Ovary (tissue), 9 donors: Measurements from ENCODE around the gene GMEB1. TPM values are rescaled to one million over a fixed set of nuclear protein-coding genes. Genes with fewer than 3 reads are reported as not detected.

Source experiments
- DNase-seq, 5 donors: peaks; one replicate each; pipeline ENCODE4 v3.0.0-alpha.2; 2019 to 2020
- H3K27ac ChIP-seq, 2 donors: fragments of 200-600 bp; one replicate each; pipeline versions ENCODE4 v1.5.1 to v1.8.0; 2019 to 2022
- H3K27me3 ChIP-seq: fragments of 200-600 bp; one replicate; pipeline ENCODE4 v1.8.0; 2022
- H3K36me3 ChIP-seq: fragments of 200-600 bp; sonication (generic); one replicate; pipeline ENCODE4 v1.5.1; 2019
- H3K4me1 ChIP-seq: one replicate; pipeline ENCODE4 v1.8.1; 2013; ENCODE audit warnings: mild to moderate bottlenecking, moderate library complexity; ENCODE audit not compliant: insufficient read depth
- H3K4me3 ChIP-seq: fragments of 200-600 bp; sonication (generic); one replicate; pipeline ENCODE4 v1.5.1; 2017
- H3K9me3 ChIP-seq, 2 donors: fragments of 200-600 bp in 1 of 2; sonication (generic) in 1 of 2; one replicate each; pipeline versions ENCODE4 v1.5.1 to v1.8.1; 2013 to 2019; ENCODE audit warnings: mild to moderate bottlenecking in 1 of 2, moderate library complexity in 1 of 2
- EP300 ChIP-seq: sonication (generic); formaldehyde crosslinking; IDR thresholded peaks from one replicate; pipeline ENCODE4 v1.6.1; 2017; ENCODE audit warnings: antibody characterized with exemption
- POLR2A ChIP-seq: fragments of 450-650 bp; IDR thresholded peaks from one replicate; pipeline ENCODE4 v1.6.1; 2017; ENCODE audit warnings: antibody characterized with exemption, mild to moderate bottlenecking, moderate library complexity
- WGBS, 3 donors: extraction: QIAGEN DNeasy Blood & Tissue Kit in 1 of 3; methylation state at CpG; one replicate each; pipeline versions ENCODE4 v1.1.5 to v1.1.7; 2013 to 2017; 5-methylcytosine and 5-hydroxymethylcytosine counted together
- intact Hi-C, 4 donors: fragments of 100-400 bp; cut with DNase I; formaldehyde crosslinking; loops; one replicate each; pipeline versions ENCODE4 v1.11.0 to v1.15.1; 2022 to 2023
- polyA plus RNA-seq, 2 donors: library from polyadenylated mRNA; stranded (reverse); fragments of 200-250 nt in 1 of 2; fragments of 350-450 nt in 1 of 2; fragmentation: Illumina TruSeq in 1 of 2; extraction: RNeasy Lipid Tissue Mini Kit (QIAGEN cat#74804) in 1 of 2; gene quantifications; one replicate each; pipeline ENCODE4 v1.2.3, GENCODE V29; 2013 to 2014
- total RNA-seq, 7 donors: library from RNA; depleted of rRNA in 2 of 7; stranded (reverse); fragments of >200 nt in 2 of 7; fragmentation: NEBNext Ultra II Directional in 3 of 7; extraction: Animal tissue kit (Norgen Biotek cat#: 25700) in 3 of 7; gene quantifications; one replicate each; pipeline versions ENCODE4 v1.1.0 to v1.2.4, GENCODE V29; 2016 to 2023
- TF ChIP-seq, protein P1 (sequence below), 3 donors: fragments of 450-650 bp in 2 of 3; fragments of 200-600 bp in 1 of 3; IDR thresholded peaks; one replicate each; pipeline versions ENCODE4 v1.5.1 to v1.8.0; 2016 to 2022; ENCODE audit warnings: antibody characterized with exemption in 3 of 3, mild to moderate bottlenecking in 1 of 3
- donor health status: DM: no; HTN: no; CAD: no; lungs with moderate emphysema.
- donor health status: DM: no; HTN: no; CAD: no.
- donor health status: Bipolar disorder and iron deficiency.
- donor health status: DM: yes; HTN: yes; CAD: no.
- donor health status: DM: no; HTN: no; CAD: no.
- donor health status: DM: yes; HTN: yes; CAD: no.

Gene GMEB1
- total and polyA plus RNA-seq, 9 donors = 6.3 to 18.3 (median 13.2) TPM

GRCh38 chr1:28735961-28736449 lies 67.4 kb downstream of the GMEB1 start:
- DNase-seq = no peak
- intact Hi-C loops = loop anchor here in 3 of 4 donors (5.0 to 10.0 kb wide), 2 partner anchors 81 to 94 kb away; partner anchors contain the start of gene TAF12 (in 2 of the 3)
- Histone ChIP-seq H3K4me1 (peaks cover 5% of the 10 kb centered on the region), H3K27ac (peak overlapping the region in 1 of 2 donors; percentile 83), H3K36me3 (no peaks in the 10 kb centered on the region), H3K4me3 (peak overlapping the region; percentile 98), H3K9me3 (no peaks in the 10 kb centered on the region), H3K27me3 (no peaks in the 10 kb centered on the region)
- WGBS, 3 donors = 3 to 6% (median 4%) methylated on average over 14 to 15 of the region's 15 CpGs
- TF ChIP-seq, protein P1, sequence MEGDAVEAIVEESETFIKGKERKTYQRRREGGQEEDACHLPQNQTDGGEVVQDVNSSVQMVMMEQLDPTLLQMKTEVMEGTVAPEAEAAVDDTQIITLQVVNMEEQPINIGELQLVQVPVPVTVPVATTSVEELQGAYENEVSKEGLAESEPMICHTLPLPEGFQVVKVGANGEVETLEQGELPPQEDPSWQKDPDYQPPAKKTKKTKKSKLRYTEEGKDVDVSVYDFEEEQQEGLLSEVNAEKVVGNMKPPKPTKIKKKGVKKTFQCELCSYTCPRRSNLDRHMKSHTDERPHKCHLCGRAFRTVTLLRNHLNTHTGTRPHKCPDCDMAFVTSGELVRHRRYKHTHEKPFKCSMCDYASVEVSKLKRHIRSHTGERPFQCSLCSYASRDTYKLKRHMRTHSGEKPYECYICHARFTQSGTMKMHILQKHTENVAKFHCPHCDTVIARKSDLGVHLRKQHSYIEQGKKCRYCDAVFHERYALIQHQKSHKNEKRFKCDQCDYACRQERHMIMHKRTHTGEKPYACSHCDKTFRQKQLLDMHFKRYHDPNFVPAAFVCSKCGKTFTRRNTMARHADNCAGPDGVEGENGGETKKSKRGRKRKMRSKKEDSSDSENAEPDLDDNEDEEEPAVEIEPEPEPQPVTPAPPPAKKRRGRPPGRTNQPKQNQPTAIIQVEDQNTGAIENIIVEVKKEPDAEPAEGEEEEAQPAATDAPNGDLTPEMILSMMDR (IDR thresholded peaks at IDR 0.05) = no peak
- TF ChIP-seq EP300 = no peak
- TF ChIP-seq POLR2A = no peak

DNA sequence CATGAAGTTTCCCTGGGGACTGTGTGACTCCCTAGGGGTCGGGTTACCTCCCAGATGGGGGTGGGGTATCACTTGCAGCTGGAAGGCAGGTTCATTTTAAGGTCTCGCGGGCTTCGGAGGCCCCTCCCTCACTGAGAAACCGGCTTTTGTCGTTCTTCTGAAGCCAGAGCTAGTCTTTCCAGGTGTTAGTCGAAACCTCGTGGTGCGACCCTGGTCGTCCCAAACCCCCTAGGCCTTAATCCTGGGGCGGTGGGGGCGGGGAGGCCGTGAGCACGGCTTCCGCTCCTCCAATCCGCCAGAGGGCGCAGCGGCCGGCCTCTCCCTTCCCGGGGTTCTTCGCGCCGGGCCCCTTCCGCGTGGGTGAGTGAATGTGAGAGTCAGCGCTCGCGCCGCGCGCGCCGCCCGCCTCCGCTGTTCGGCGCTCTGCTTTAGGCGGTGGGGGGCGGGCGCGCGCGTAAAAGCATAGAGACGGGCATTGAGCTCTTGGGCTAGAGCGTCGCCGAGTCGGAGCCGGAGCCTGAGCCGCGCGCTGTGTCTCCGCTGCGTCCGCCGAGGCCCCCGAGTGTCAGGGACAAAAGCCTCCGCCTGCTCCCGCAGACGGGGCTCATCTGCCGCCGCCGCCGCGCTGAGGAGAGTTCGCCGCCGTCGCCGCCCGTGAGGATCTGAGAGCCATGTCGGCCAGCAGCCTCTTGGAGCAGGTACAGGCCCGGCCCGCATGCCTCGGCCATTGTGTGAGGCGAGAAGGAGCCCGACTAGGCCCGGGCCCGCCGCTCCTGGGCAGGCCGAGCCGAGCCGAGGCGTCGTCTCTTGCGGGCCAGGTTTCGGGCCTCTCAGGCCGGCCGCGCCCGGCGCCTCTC lies 68.1 kb downstream of the GMEB1 start, which contains the start of gene YTHDF2:
Gene YTHDF2 (plus strand): TSS at position 491 of the 857 bp plus-strand sequence. CDS start 181 bp downstream, at position 672.
- peaks cover 5% of the 10 kb centered on the region for H3K4me1 ChIP-seq
- intact Hi-C loops = loop anchor here in 3 of 4 donors (5.0 to 10.0 kb wide), 2 partner anchors 82 to 94 kb away; partner anchors contain the start of gene TAF12 (in 2 of the 3)
- H3K36me3 ChIP-seq = no peaks in the 10 kb centered on the region
- H3K4me3 ChIP-seq = peak within 1 kb of the TSS; percentile 98
- 0 to 1% (median 0%) methylated on average over 52 to 92 of the region's 92 CpGs for WGBS, 3 donors
- no peak for TF ChIP-seq EP300
- TF ChIP-seq, protein P1 (IDR thresholded peaks at IDR 0.05) = peak; percentile 92 to 98 (median 95)
- TF ChIP-seq POLR2A = peak; percentile 82
- H3K27me3 ChIP-seq = no peaks in the 10 kb centered on the region
- peak; percentile 97 to 99 (median 98) for DNase-seq
- H3K27ac ChIP-seq = peak within 1 kb of the TSS; percentile 62 to 83
- no peaks in the 10 kb centered on the region for H3K9me3 ChIP-seq

GRCh38 chr1:28737307-28738132 lies 68.9 kb downstream of the GMEB1 start:
- DNase-seq = peak; percentile 16 to 57 (median 30)
- Histone ChIP-seq H3K27me3 (no peaks in the 10 kb centered on the region), H3K4me1 (peaks cover 5% of the 10 kb centered on the region), H3K9me3 (no peaks in the 10 kb centered on the region), H3K4me3 (peak overlapping the region; percentile 98), H3K36me3 (no peaks in the 10 kb centered on the region), H3K27ac (peak overlapping the region; percentile 62 to 83)
- 0% methylated on average over 53 of the region's 53 CpGs for WGBS, 3 donors
- TF ChIP-seq POLR2A (no peak), EP300 (no peak)
- TF ChIP-seq, protein P1 (IDR thresholded peaks at IDR 0.05) = no peak
- intact Hi-C loops = loop anchor here in 3 of 4 donors (5.0 to 10.0 kb wide), 2 partner anchors 83 to 95 kb away; partner anchors contain the start of gene TAF12 (in 2 of the 3)

DNA sequence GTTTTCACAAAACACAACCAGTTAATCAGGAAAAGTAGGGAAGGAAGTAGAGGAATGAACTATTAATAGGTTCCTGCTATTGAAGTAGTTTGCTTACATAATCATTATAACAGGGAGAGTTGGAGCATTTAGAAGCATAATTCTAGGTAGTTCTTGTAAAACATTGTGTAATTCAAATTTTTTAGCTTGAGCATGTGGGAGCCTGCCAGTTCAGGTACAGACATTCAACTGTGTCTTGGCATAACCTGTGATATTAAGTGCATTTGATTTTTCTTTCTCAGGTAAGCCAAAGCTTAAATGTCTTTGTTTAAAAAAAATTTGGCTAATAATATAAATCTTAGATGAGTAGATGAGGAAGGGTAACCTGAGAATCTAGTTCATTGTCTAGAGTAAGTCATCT lies 71.5 kb downstream of the GMEB1 start:
- intact Hi-C loops = no loop called here
- no peaks in the 10 kb centered on the region for H3K27me3 ChIP-seq
- H3K9me3 ChIP-seq = no peaks in the 10 kb centered on the region

More for the DNA sequence above, 71.5 kb downstream of the GMEB1 start:
- Histone ChIP-seq H3K4me1 (peaks cover 8% of the 10 kb centered on the region), H3K27ac (no peak overlapping the region), H3K36me3 (no peaks in the 10 kb centered on the region), H3K4me3 (no peak overlapping the region)
- no peak for DNase-seq
- TF ChIP-seq EP300 = no peak
- no peak for TF ChIP-seq POLR2A
- TF ChIP-seq, protein P1 (IDR thresholded peaks at IDR 0.05) = no peak
